Head of caudate nucleus (tissue), 42 donors: ENCODE measurements around the gene SKIC2.
A peak's percentile ranks its signal among the peaks of the same experiment; 100 is the strongest.
"Not testable (repeated sequence)": the region's sequence is repeated elsewhere in the genome, so short reads cannot be mapped to it uniquely, and the experiment has no call there.

Source experiments
- DNase-seq, 42 donors: peaks; one replicate each; pipeline versions ENCODE4 v3.0.0 to v3.0.0-alpha.2; 2020 to 2021; ENCODE audit warnings: mixed read lengths in 7 of 42
- intact Hi-C: fragments of 100-400 bp; cut with DNase I; formaldehyde crosslinking; loops from one replicate; pipeline ENCODE4 v1.15.0; 2022

Gene SKIC2

DNA sequence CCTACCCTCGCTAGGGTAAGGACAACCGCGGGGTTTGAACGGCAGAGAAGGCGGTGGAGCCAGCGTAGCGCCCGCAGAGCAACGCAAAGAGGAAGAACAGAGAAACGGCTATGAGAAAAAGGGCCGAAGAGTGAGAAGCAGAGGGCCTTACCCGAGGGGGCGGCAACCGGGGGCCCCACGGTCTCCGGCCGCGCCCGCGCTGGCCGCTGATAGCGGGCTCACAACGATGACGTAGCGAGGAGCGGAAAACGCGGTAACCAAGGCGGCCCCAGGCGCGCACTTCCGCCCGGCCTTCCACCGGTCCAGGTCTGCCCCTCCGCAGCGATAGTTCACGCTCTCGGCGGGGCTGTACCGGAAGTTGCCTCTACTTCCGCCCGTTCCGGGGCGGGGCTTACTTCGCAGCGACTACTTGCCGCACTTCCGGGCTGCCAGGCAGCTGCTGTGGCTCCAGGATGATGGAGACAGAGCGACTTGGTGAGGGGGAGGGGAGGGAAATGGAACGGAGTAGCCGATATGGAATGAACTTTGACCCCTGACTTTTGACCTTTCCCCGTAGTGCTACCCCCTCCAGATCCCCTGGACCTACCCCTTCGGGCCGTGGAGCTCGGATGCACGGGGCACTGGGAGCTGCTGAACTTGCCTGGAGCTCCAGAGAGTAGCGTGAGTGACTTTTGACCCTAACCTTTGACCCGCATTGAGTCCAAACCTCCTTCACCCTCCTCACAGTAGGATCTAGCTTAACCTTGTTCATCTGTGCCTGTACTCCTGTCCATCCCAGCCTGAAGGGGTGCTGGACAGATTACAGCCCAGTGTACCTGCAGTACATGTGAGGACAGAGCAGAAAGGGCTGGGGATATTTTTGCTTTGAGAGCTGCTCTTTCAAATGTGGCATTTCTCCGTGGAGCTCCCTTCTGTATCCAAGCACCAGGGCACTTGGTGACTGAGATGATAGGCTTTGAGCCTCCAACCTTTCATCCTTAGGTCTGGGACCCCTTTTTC, at the start of gene SKIC2, which contains the start of gene NELFE:
TSS of gene SKIC2 (plus strand) at position 435 of the 999 bp plus-strand sequence. CDS start at position 453, 18 bp downstream.
TSS of gene NELFE (minus strand) at position 231 of the 999 bp plus-strand sequence. CDS start 525 bp downstream, outside the sequence.
- peak; percentile 96 to 100 (median 99) for DNase-seq
- intact Hi-C loops: no loop called here

DNA sequence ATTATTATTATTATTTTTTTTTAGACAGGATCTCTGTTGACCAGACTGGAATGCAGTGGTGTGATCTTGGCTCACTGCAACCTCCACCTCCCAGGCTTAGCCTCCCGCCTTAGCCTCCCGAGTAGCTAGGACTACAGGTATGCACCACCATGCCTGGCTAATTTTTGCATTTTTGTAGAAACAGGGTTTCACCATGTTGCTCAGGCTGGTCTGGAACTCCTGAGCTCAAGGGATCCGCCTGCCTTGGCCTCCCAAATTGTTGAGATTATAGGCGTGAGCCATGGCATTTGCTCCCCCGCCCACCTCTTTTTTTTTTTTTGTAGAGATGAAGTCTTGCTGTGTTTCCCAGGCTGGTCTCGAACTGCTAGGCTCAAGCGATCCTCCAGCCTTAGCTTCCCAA, 49.7 kb upstream of the SKIC2 start:
- intact Hi-C loops, DNase-seq: not testable (repeated sequence)

DNA sequence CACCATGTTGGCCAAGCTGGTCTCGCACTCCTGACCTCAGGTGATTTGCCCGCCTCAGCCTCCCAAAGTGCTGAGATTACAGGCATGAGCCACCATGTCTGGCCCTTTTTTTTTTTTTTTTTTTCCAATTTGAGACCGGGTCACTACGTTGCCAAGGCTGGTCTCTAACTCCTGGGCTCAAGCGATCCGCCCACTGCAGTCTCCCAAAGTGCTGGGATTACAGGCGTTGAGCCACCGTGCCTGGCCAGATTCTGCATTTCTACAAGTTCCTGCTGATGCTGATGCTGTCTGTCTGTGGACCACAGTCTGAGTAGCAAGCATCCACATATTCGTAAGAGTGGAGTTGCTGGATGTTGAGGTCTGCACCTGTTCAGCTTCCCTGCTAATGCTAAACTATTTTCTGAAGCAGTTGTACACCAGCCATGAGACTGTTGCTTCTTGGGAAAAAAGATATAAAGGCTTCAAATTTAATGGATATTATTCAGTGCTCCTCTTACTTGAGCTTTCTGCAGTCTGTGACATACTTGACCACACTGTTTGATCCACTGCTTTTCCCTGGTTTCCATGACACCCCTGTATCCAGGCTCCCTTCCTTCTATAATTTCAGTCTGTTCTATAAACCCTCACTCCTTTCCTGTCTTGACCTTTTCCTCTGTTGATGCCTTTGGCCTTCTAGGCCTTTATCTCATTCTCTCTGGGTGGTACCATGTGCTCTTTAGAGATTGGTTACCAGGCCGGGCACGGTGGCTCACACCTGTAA, 47.0 kb upstream of the SKIC2 start:
- intact Hi-C loops: no loop called here
- no peak for DNase-seq

DNA sequence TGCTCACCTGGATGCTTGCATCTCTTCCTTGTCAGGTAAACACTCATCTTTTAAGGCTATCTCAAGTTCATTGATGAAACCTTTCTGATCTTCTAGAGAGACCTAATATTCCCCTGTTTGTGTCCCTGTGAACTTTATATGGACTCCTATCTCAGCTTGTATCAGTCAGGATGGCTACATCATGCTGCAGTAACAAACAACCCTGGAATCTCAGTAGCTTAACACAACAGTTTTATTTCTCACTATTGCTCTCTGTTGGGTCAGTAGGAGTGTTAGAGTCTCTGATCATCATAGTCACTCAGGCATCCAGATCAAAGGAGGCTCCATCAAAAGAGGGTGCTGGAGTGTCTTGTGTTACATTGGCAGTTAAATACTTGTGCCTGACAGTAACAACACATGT, 43.6 kb upstream of the SKIC2 start:
- no peak for DNase-seq
- intact Hi-C loops: no loop called here

DNA sequence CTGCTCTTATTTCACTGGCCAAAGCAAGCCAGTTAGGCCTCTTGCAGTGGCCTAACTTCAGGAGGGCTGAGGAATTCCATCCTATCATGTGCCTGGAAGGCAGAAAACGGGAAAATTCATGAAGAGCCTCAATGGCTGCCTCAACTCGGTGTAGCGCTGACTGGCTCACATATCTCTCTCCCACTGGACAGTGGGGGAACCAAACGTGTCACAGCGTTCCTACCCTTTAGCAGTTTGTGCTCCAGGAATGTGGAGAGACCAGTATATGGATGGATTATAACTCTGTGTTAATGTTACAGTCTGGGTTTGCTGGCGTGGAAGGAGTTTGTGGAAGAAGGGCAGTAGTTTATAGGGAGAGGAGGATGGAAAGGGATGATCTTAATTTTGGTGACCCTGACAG, 43.2 kb upstream of the SKIC2 start:
- DNase-seq: no peak
- intact Hi-C loops: no loop called here

DNA sequence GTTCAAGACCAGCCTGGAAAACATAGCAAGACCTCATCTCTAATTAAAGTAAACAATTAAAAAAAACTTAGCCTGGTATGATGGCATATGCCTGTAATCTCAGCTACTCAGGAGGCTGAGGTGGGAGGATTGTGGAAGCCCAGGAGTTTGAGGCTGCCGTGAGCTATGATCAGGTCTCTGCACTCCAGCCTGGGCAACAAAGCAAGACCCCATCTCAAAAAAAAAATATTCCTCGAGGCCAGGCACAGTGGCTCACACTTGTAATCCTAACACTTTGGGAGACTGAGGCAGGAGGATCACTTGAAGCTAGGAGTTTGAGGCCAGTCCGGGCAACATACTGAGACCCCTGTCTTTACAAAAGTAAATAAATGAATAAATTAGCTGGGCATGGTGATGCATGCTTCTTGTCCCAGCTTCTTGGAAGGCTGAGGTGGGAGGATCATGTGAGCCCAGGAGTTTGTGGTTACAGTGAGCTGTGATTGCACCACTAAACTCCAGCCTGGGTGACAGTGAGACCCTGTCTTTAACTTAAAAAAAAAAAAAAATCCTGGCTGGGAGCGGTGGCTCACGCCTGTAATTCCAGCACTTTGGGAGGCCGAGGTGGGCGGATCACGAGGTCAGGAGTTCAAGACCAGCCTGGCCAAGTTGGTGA, 40.8 kb upstream of the SKIC2 start:
- intact Hi-C loops: no loop called here
- DNase-seq: no peak

DNA sequence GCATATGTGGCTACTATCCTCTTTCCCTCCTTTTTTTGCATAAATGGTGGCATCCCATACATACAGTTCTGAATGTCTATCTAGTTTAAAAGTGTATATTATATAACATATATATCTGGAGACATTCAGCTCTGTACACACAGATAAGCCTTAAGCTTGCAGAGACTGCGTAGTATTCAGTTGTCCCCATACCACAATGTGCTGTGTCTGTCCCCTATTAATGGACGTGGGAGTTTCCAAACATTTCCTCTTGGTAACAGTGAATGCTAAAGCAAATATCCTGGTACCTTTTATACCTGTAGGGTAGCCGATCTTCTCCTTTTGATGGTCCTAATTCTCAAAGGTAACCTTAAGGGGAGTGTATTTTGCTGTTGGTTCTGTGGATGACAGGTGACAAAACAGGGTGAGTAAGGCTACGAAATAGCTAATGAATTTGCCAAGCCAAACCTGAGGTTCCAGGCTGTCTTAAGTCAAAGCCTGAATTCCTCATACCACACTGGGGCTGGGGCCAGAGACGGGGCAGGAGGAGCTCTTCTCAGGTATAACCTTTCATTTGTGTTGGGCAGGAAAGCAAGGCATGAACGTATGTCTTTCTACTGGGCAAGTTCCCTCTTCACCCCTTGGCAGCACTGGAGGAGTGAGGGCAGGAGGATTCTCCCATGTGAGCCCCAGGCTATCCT, 39.2 kb upstream of the SKIC2 start:
- intact Hi-C loops: no loop called here
- no peak for DNase-seq

DNA sequence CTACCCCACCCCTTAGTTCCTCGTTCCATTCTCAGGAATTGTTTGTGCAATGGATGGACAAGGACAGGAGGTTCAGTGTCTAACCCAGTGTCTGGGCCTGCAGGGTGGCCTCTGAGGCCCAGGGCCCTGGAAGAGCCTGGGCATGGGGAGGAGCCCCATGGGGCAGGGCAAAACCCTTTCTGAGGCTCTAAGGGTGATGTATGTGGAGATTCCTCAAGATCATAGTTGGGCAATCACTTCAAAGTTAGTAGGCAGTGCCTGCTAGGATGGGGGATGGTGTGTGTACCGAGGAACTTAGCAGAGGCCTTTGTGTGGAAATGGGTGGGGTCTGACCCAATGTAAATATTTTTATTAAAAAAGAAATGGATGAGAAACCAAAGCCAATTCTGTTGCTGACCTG, 38.2 kb upstream of the SKIC2 start:
- no peak for DNase-seq
- intact Hi-C loops: no loop called here

DNA sequence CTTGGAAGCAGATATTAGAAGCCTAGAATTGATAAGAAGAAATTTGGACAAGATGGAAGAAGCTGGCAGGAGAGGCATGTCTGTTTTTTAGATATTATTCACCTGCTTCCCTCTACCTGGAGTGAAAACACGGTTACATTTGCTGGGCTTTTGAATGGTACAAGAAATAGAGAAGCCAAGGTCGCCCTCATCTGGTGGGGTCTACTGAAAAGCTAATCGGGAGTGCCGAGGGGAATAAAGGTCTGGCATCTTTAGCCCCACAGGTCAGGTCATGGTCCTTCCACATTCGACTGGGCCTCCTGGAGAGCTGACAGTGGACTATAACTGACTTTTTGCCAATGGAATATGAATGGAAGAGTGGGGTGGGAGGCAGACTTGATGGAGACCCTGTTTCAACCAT, 36.0 kb upstream of the SKIC2 start:
- intact Hi-C loops: no loop called here
- peak in 14 of 42 donors; percentile 10 to 61 (median 23) for DNase-seq

DNA sequence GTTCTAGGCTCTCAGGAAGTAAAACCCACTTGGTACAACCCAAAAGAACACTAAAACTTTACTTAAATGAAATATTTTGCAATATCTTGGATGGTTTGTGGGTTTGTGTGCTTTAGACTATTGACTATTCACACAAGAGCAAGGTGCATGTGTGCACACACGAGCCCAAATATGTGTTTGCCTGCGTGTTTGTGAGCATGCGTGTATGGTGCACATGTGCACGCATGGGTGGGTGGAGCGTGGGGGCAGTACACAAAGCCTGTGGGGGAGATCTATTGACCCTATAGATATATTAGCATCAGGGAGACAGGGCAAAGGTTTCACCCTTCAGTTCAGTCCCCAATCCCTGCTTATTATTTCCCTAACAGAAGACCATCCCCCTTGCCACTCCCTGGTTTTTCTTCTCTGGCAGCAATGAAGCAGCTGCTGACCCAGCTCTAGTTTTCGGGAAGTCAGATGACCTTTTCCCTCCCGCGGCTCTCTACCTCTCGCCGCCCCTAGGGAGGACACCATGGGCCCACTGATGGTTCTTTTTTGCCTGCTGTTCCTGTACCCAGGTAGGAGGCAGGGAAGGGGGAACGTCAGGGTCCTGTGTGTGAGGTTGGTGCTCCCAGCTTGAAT, 31.6 kb upstream of the SKIC2 start, which contains the start of gene C2:
TSS of gene C2 (plus strand) at position 476 of the 621 bp plus-strand sequence. CDS start at position 512, 36 bp downstream.
- intact Hi-C loops: no loop called here
- DNase-seq: no peak

DNA sequence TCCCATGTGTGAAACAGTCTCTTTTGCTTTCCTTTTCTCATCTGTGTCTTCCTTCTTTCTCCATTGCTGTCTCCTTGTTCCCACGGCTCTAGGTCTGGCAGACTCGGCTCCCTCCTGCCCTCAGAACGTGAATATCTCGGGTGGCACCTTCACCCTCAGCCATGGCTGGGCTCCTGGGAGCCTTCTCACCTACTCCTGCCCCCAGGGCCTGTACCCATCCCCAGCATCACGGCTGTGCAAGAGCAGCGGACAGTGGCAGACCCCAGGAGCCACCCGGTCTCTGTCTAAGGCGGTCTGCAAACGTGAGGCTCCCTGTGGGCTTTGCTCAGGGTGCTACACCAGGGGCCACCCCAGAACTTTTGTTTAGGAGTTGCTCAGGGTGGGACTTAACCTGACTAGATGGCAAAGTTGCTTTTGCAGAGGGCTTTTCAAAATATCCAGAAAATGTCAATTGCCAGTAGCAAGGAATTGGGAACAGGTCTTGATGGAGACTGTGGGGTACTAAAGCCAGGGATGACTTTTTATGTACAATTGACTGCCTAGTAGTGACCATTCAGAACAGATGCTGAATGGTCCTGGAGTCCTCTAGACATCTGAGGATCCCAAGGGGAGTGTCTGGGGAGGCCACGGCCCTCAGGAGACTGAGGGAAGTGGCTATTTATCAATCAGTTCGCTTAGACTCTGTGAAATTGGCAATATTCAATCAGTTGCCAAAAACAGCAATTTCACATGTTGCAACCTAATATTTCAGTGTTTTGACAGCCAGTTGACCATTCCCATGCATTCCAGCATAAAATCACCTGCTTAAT, 30.9 kb upstream of the SKIC2 start:
- intact Hi-C loops: no loop called here
- no peak for DNase-seq

DNA sequence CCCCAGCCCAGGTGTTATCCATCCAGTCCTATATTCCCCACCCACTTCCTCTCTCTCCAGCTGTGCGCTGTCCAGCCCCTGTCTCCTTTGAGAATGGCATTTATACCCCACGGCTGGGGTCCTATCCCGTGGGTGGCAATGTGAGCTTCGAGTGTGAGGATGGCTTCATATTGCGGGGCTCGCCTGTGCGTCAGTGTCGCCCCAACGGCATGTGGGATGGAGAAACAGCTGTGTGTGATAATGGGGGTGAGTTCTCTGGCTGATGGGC, 30.4 kb upstream of the SKIC2 start:
- intact Hi-C loops: no loop called here
- no peak for DNase-seq

DNA sequence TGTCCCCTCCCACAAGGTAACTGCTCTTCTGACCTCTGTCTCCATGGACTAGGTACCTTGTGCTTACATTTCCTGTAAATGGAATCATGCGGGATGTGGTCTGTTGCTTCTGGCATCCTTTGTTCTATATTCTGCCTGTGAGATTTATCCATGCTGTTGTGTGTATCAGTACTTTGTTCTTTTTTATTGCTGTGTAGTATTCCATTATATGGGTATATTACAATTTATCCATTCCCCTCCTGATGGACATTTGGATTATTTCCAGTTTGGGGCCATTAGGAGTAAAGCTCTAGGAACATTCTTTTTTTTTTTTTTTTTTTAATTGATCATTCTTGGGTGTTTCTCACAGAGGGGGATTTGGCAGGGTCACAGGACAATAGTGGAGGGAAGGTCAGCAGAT, 28.0 kb upstream of the SKIC2 start:
- no peak for DNase-seq
- intact Hi-C loops: no loop called here

DNA sequence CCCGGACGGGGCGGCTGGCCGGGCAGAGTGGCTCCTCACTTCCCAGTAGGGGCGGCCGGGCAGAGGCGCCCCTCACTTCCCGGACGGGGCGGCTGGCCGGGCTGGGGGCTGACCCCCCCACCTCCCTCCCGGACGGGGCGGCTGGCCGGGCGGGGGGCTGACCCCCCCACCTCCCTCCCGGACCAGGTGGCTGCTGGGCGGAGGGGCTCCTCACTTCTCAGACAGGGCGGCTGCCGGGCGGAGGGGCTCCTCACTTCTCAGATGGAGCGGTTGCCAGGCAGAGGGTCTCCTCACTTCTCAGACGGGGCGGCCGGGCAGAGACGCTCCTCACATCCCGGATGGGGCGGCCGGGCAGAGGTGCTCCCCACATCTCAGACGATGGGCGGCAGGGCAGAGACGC, 26.8 kb upstream of the SKIC2 start:
- intact Hi-C loops, DNase-seq: not testable (repeated sequence)

DNA sequence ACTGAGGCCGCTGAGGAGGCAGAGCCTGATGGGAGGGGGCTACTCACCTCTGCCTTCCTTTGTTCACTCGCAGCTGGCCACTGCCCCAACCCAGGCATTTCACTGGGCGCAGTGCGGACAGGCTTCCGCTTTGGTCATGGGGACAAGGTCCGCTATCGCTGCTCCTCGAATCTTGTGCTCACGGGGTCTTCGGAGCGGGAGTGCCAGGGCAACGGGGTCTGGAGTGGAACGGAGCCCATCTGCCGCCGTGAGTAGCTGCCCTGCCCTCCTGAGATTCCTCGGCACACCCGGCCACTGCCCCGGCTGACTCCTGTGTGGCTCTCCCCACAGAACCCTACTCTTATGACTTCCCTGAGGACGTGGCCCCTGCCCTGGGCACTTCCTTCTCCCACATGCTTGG, 25.4 kb upstream of the SKIC2 start:
- no peak for DNase-seq
- intact Hi-C loops: no loop called here

DNA sequence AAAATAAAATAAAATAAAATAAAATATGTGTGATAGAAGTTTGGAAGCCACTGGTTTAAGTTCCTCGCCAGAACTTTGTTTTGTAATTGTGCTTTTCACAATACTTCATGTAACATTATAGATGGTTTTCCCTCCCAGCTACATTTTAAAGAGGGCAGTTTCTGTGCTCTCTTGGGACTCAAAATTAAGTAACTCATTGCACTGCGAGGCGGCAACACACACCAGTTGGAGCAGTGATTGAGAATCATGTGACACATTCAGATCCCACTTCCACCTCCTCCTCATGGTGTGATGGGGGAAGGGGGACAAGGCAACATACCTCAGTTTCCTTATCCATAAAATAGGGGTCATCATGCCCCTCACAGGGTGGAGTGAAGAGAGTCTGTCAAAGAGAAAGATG, 24.0 kb upstream of the SKIC2 start:
- no peak for DNase-seq
- intact Hi-C loops: no loop called here

DNA sequence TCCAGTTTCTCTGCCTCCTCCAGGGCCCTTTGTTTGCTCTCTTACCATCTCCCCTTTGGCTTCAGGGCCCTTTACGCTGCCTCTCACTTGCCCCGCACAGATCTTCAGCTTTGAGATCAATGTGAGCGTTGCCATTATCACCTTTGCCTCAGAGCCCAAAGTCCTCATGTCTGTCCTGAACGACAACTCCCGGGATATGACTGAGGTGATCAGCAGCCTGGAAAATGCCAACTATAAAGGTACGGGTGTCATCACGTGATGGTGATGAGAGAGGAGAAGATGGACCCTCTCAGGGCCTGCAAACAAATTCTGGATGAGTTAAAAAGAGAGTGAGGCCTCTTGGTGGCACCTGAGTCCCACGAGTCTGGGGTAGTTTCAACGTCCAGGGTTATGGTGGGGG, 23.2 kb upstream of the SKIC2 start:
- no peak for DNase-seq
- intact Hi-C loops: no loop called here

DNA sequence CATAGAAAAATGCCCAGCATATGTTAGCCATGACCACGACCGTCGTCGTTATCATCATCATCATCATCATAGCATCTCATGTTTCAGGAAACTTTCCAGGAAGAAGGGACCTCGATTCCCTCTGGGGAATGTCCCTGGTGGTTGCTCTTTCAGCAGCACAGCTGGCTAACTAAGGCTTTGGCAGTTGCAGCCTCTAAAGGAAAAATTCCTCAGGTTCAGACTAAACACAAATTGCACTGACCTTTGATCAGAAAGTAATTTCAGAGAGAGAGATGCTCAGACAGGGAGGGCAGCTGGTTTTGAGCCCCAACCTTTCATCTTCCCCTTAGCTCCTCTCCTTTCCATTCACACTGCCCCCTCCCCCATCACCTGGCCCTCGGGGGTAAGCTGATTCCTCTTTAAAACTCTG, 18.7 kb upstream of the SKIC2 start:
- intact Hi-C loops: no loop called here
- DNase-seq: no peak
